GM23338 (cell line): ENCODE measurements around the gene CHRM5. TPM values are rescaled to one million over a fixed set of nuclear protein-coding genes. Genes with fewer than 3 reads are reported as not detected.
"Not testable (repeated sequence)": the region's sequence is repeated elsewhere in the genome, so short reads cannot be mapped to it uniquely, and the experiment has no call there.

ENCODE experiments used
- ATAC-seq: fragments of 200-7000 bp; cut with Tn5 transposase; 3 replicates; pipeline ENCODE4 v1.9.1; 2020
- DNase-seq: peaks from one replicate; pipeline ENCODE4 v3.0.0-alpha.2; 2015; ENCODE audit warnings: low spot score
- H2AFZ ChIP-seq: fragments of 200-600 bp; sonication (generic); 2 replicates; pipeline ENCODE4 v1.8.0; 2016; ENCODE audit warnings: antibody characterized with exemption, mild to moderate bottlenecking, moderate library complexity
- H3F3A ChIP-seq: fragments of 200-600 bp; sonication (generic); replicated peaks from 2 replicates; pipeline ENCODE4 v1.8.0; 2017; ENCODE audit warnings: antibody characterized with exemption, mixed run types, low read depth
- H3K27ac ChIP-seq: fragments of 200-600 bp; sonication (generic); 2 replicates; pipeline ENCODE4 v1.6.1; 2016; ENCODE audit warnings: low read depth
- H3K27me3 ChIP-seq: fragments of 200-600 bp; sonication (generic); 2 replicates; pipeline ENCODE4 v1.8.0; 2016; ENCODE audit warnings: mild to moderate bottlenecking, mixed run types, moderate library complexity; ENCODE audit not compliant: insufficient read depth
- H3K36me3 ChIP-seq: fragments of 200-600 bp; sonication (generic); 2 replicates; pipeline ENCODE4 v1.8.0; 2016; ENCODE audit warnings: mild to moderate bottlenecking; ENCODE audit not compliant: insufficient read depth
- H3K4me1 ChIP-seq: fragments of 200-600 bp; sonication (generic); 2 replicates; pipeline ENCODE4 v1.8.0; 2016; ENCODE audit warnings: mild to moderate bottlenecking, moderate library complexity; ENCODE audit not compliant: insufficient read depth
- H3K4me2 ChIP-seq: fragments of 200-600 bp; sonication (generic); 2 replicates; pipeline ENCODE4 v1.7.1; 2017; ENCODE audit warnings: mixed run types
- H3K4me3 ChIP-seq: fragments of 200-600 bp; sonication (generic); 2 replicates; pipeline ENCODE4 v1.6.1; 2016; ENCODE audit warnings: mixed run types
- H3K79me2 ChIP-seq: fragments of 200-600 bp; sonication (generic); replicated peaks from 2 replicates; pipeline ENCODE4 v1.8.0; 2017; ENCODE audit warnings: mild to moderate bottlenecking; ENCODE audit not compliant: insufficient read depth
- H3K9me2 ChIP-seq: fragments of 200-600 bp; sonication (generic); 2 replicates; pipeline ENCODE4 v1.8.0; 2017; ENCODE audit not compliant: insufficient read depth
- H4K20me1 ChIP-seq: fragments of 200-600 bp; sonication (generic); replicated peaks from 2 replicates; pipeline ENCODE4 v1.8.0; 2017; ENCODE audit warnings: mild to moderate bottlenecking; ENCODE audit not compliant: insufficient read depth
- H3K27ac Mint-ChIP-seq: 2 replicates; pipeline ENCODE4 v1.8.0; 2020; ENCODE audit warnings: inconsistent platforms, mild to moderate bottlenecking, moderate library complexity, mixed read lengths
- H3K27me3 Mint-ChIP-seq: 3 replicates; pipeline ENCODE4 v1.8.0; 2022; ENCODE audit warnings: low read depth, mild to moderate bottlenecking, moderate library complexity, mixed read lengths, inconsistent platforms; ENCODE audit not compliant: insufficient read depth, poor library complexity
- H3K36me3 Mint-ChIP-seq: 3 replicates; pipeline ENCODE4 v1.8.0; 2021; ENCODE audit warnings: low read depth, mild to moderate bottlenecking, inconsistent platforms, moderate library complexity, mixed read lengths
- H3K4me1 Mint-ChIP-seq: 3 replicates; pipeline ENCODE4 v1.8.0; 2020; ENCODE audit warnings: mild to moderate bottlenecking, inconsistent platforms, mixed read lengths
- H3K4me3 Mint-ChIP-seq: 3 replicates; pipeline ENCODE4 v1.8.0; 2021; ENCODE audit warnings: moderate library complexity, mild to moderate bottlenecking, inconsistent platforms, mixed read lengths
- H3K9me3 Mint-ChIP-seq: 3 replicates; pipeline ENCODE4 v1.8.0; 2020; ENCODE audit warnings: moderate library complexity, mild to moderate bottlenecking, inconsistent platforms, mixed read lengths
- STAT1 ChIP-seq: IDR thresholded peaks from one replicate; pipeline ENCODE4 v1.6.1; 2016; ENCODE audit warnings: antibody characterized with exemption; ENCODE audit not compliant: unreplicated experiment
- ZNF114 ChIP-seq: fragments of 250-450 bp; sonication (Bioruptor Pico); IDR thresholded peaks from 2 replicates; pipeline ENCODE4 v1.5.0; 2020; ENCODE audit warnings: mild to moderate bottlenecking, moderate library complexity
- polyA plus RNA-seq: library from polyadenylated mRNA; unstranded; fragments of >200 nt; fragmentation: Nextera tagmentation; extraction: Ambion mirVana; gene quantifications from 2 replicates; pipeline ENCODE4 v1.2.1, GENCODE V29; 2016
- total RNA-seq: library from RNA; depleted of rRNA; stranded (reverse); fragments of >200 nt; shearing (Covaris generic); gene quantifications from 2 replicates; pipeline ENCODE4 v1.2.3, GENCODE V29; 2014
- TF ChIP-seq, protein P1 (sequence below), 2 experiments: fragments of 200-600 bp in 1 of 2; sonication (generic) in 1 of 2; conservative IDR thresholded peaks; 2 replicates each; pipeline versions ENCODE4 v1.5.1 to v1.6.1; 2016 to 2017; ENCODE audit warnings: antibody characterized with exemption in 2 of 2, low read depth in 2 of 2, mild to moderate bottlenecking in 2 of 2, moderate library complexity in 1 of 2

The CHRM5 gene
- total and polyA plus RNA-seq, 2 experiments from 2014 or later, result not detected

DNA sequence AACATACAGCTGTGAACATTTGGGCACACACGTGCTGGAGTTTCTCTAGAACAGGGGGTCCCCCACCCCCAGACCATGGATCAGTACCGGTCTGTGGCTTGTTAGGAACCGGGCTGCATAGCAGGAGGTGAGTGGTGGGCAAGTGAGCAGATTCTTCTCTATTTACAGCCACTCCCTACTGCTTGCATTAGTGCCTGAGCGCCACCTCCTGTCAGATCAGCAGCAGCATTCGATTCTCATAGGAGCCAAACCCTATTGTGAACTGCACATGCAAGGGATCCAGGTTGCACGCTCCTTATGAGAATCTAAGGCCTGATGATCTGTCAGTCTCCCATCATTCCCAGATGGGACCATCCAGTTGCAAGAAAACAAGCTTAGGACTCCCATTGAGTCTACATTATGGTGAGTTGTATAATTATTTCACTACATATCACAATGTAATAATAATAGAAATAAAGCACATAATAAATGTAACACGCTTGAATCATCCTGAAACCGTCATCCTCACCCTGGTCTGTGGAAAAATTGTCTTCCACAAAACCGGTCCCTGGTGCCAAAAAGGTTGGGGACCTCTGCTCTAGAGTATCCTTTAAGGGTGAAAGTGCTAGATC lies 25.8 kb downstream of the CHRM5 start:
- H3K4me1 ChIP-seq, result no peaks in the 10 kb centered on the region
- no peak overlapping the region for H3K27ac ChIP-seq
- H4K20me1 ChIP-seq, result no peaks in the 10 kb centered on the region
- H3K27me3 ChIP-seq, result no peaks in the 10 kb centered on the region
- DNase-seq, result peak; percentile 76
- no peaks in the 10 kb centered on the region for H3K36me3 ChIP-seq
- TF ChIP-seq, protein P1, sequence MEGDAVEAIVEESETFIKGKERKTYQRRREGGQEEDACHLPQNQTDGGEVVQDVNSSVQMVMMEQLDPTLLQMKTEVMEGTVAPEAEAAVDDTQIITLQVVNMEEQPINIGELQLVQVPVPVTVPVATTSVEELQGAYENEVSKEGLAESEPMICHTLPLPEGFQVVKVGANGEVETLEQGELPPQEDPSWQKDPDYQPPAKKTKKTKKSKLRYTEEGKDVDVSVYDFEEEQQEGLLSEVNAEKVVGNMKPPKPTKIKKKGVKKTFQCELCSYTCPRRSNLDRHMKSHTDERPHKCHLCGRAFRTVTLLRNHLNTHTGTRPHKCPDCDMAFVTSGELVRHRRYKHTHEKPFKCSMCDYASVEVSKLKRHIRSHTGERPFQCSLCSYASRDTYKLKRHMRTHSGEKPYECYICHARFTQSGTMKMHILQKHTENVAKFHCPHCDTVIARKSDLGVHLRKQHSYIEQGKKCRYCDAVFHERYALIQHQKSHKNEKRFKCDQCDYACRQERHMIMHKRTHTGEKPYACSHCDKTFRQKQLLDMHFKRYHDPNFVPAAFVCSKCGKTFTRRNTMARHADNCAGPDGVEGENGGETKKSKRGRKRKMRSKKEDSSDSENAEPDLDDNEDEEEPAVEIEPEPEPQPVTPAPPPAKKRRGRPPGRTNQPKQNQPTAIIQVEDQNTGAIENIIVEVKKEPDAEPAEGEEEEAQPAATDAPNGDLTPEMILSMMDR (conservative IDR thresholded peaks at IDR 0.05; ENCODE audit: low read depth in 2 of 2), result peak; percentile 58 to 84
- TF ChIP-seq STAT1, result no peak
- no peaks in the 10 kb centered on the region for H3K9me2 ChIP-seq
- Mint-ChIP-seq H3K36me3 (peaks cover 13% of the 10 kb centered on the region; the same call in 2 of the 3 replicates), H3K27ac (no peak overlapping the region), H3K4me3 (no peak overlapping the region), H3K27me3 (no peaks in the 10 kb centered on the region), H3K9me3 (peaks cover 17% of the 10 kb centered on the region; the same call in 2 of the 3 replicates), H3K4me1 (no peaks in the 10 kb centered on the region)
- no peak overlapping the region for H3K4me2 ChIP-seq
- no peaks in the 10 kb centered on the region for H3K79me2 ChIP-seq
- H2AFZ ChIP-seq, result no peak overlapping the region
- no peak overlapping the region for H3K4me3 ChIP-seq
- peak; percentile 86 for ATAC-seq
- H3F3A ChIP-seq, result no peaks in the 10 kb centered on the region

- not testable (repeated sequence) for H3K4me3 Mint-ChIP-seq
These were observed 27.4 kb downstream of the CHRM5 start for GRCh38 chr15:33995666-33996065.

DNA sequence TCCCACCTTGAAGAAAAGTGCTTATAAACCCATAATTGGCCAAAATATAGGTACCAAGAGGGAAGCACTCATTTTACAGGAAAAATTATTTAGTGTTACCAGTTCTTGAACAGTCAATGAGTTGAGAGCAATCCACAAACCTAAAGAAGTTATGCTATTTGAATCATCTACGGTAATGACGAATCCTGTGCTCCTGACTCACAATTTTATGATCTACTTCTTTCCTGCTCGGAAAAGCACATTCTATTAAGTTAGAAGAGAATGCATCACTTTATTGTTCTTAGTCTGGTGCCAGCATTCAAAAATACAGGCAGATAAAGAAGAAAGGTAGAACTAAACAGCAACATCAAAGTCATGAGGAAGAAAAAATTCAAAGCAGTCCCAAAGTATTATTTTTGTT lies 33.2 kb downstream of the CHRM5 start:
- no peak overlapping the region for H3K4me2 ChIP-seq
- H3K79me2 ChIP-seq, result no peaks in the 10 kb centered on the region; the same call in 1 of the 2 replicates
- no peak for TF ChIP-seq ZNF114 (CRISPR knock-in tag)
- no peaks in the 10 kb centered on the region for H4K20me1 ChIP-seq
- Mint-ChIP-seq H3K9me3 (no peaks in the 10 kb centered on the region), H3K27me3 (no peaks in the 10 kb centered on the region), H3K36me3 (no peaks in the 10 kb centered on the region), H3K4me1 (peaks cover 3% of the 10 kb centered on the region; the same call in 2 of the 3 replicates), H3K4me3 (no peak overlapping the region), H3K27ac (no peak overlapping the region)
- H3K36me3 ChIP-seq, result no peaks in the 10 kb centered on the region
- H3K27me3 ChIP-seq, result no peaks in the 10 kb centered on the region
- H3F3A ChIP-seq, result no peaks in the 10 kb centered on the region
- H3K4me1 ChIP-seq, result no peaks in the 10 kb centered on the region
- H3K4me3 ChIP-seq, result no peak overlapping the region
- no peak overlapping the region for H3K27ac ChIP-seq
- no peaks in the 10 kb centered on the region for H3K9me2 ChIP-seq
- no peak for ATAC-seq
- no peak overlapping the region for H2AFZ ChIP-seq
- no peak for DNase-seq

More at GRCh38 chr15:33995666-33996065, 27.4 kb downstream of the CHRM5 start:
- not testable (repeated sequence) for DNase-seq, H3K36me3 ChIP-seq, H3K9me2 ChIP-seq, H4K20me1 ChIP-seq, H3K4me1 Mint-ChIP-seq, H3K4me1 ChIP-seq, H3K79me2 ChIP-seq, H3K27me3 ChIP-seq, H2AFZ ChIP-seq, ATAC-seq, H3K4me2 ChIP-seq, H3K27ac ChIP-seq, H3F3A ChIP-seq, H3K27me3 Mint-ChIP-seq, H3K27ac Mint-ChIP-seq, H3K4me3 ChIP-seq
- H3K36me3 Mint-ChIP-seq, result peaks cover 13% of the 10 kb centered on the region; the same call in 2 of the 3 replicates
- peaks cover 17% of the 10 kb centered on the region; the same call in 2 of the 3 replicates for H3K9me3 Mint-ChIP-seq
